NCI-H187 treated with DMSO at 0.1 percent for 48 hours (cell line): ENCODE measurements around the gene TIMM17A.
"Not testable (repeated sequence)": the region's sequence is repeated elsewhere in the genome, so short reads cannot be mapped to it uniquely, and the experiment has no call there.

ENCODE experiments used
- DNase-seq: peaks from one replicate; lab custom pipeline; 2025; lab: John Stamatoyannopoulos, UW

TIMM17A gene

GRCh38 chr1:201940316-201940715, 15.0 kb upstream of the TIMM17A start:
- not testable (repeated sequence) for DNase-seq

GRCh38 chr1:201941420-201942128, 13.7 kb upstream of the TIMM17A start:
- DNase-seq = no peak

DNA sequence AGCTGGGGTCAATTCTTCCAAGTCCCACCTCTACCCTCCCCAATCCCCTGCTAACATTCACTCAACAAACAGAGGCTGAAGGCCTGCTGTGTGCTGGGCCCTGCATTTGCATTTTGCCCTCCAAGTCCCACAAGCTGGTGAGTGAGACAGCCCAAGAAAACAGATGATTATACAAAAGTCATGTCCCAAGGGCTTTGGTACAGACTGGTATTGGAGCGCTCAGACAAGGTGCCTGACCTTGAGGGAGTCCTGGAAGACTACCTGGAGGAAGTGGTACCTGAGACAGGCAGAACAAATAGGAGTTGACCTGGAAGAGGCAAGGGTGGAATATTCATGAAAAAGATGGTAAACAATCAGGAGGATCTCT, 13.2 kb upstream of the TIMM17A start:
- DNase-seq = no peak

- DNase-seq = no peak
Measured at GRCh38 chr1:201944002-201944401, 11.3 kb upstream of the TIMM17A start.

- DNase-seq = no peak
Measured at GRCh38 chr1:201944639-201945038, 10.7 kb upstream of the TIMM17A start.

GRCh38 chr1:201945157-201945556, 10.1 kb upstream of the TIMM17A start:
- DNase-seq = no peak

DNA sequence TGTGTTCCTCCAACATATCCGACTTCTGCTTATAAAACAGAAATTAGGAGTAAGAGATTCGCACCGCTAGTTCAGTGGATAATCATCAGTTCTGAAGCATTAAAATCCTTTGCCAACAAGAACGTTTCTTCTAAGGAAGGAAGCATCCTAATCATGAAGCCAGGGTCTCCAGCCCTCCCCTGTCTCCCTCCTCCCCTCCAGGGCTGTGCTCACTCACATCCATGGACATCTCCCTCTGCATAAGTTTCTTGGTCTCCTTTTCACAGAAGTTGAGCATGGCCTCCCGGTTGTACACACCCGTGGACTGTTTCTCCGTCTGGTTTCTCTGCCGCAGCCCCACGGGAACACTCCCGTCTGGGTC, 9.5 kb upstream of the TIMM17A start:
- no peak for DNase-seq

DNA sequence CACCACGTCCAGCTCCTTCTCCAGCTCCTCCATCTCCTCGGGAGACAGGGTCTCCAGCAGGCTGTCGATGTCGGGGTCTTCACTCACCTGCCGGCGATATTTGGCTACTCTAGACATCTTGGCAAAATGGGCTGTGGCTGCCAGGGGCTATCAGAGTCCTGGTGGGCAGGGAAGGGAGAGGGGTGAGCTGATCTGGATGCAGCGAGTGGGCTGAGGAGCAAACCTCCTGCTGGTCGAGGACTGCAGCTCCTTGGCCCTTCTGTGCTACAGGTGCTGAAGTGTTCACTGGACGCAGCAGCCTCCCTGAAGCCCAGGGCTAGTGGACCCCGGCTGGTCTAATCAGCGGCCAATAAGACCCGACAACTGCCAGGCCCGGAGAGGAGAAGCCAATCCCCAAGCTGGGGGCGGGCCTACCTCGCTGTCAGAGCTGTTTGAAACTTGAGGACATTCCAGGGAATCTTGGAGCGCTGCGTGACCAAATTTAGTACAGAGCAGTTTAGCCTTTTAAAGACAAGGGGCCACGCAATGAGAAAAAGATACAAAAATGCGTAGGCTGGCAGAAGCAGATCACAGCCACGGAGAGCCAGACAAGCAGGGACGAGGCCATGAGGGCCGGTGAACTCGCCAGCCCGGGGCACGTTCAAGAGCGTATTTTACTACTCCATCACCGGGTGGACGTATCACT, 8.9 kb upstream of the TIMM17A start, which contains the start of gene LMOD1:
TSS of gene LMOD1 (minus strand) at position 325 of the 685 bp plus-strand sequence. CDS start at position 117, 208 bp downstream.
- DNase-seq = no peak

GRCh38 chr1:201947697-201948008, 7.7 kb upstream of the TIMM17A start:
- DNase-seq = no peak

DNA sequence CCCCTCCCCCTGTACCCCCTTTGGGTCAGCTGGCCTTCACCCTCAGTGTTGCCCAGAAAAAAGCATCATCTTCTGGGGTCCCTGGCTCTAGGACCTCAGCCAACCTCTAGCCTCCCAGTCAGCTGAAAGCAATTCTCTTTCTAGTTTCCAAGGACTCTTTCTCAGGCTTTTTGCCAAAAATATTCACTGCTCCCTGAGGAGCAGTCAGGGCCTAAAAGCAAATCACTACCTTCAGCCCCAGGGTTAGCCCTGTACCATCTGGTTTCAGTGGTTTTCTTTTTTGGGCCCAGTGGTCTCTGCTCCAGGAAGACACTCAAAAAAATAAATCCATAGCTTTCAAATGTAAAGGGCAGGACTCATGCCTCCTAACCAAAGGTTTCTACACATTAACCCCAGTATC, 5.8 kb upstream of the TIMM17A start:
- DNase-seq = no peak

GRCh38 chr1:201954263-201955008, 867 bp upstream of the TIMM17A start:
- no peak for DNase-seq

- no peak for DNase-seq
Measured at GRCh38 chr1:201955729-201956143, 433 bp downstream of the TIMM17A start.

DNA sequence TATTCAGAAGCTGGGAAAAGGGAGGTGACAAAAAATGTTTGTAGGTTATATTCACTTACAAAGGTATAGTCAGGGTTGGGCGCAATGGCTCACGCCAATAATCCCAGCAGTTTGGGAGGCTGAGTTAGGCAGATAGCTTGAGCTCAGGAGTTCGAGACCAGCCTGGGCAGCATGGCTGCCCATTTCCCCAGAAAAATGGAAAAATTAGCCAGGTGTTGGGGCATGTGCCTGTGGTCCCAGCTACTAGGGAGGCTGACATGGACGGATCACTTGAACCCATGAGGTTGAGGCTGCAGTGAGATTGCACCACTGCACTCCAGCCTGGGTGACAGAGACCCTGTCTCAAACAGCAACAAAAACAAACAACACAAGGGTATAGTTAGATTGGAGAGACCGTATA, 3.0 kb downstream of the TIMM17A start:
- DNase-seq = no peak

- not testable (repeated sequence) for DNase-seq
Measured at GRCh38 chr1:201962382-201962781, 7.1 kb downstream of the TIMM17A start.

- DNase-seq = no peak
Measured at GRCh38 chr1:201964261-201964660, 9.0 kb downstream of the TIMM17A start.

- no peak for DNase-seq
Measured at GRCh38 chr1:201966171-201966570, 10.9 kb downstream of the TIMM17A start.

GRCh38 chr1:201968202-201968925, 13.1 kb downstream of the TIMM17A start:
- DNase-seq = no peak

DNA sequence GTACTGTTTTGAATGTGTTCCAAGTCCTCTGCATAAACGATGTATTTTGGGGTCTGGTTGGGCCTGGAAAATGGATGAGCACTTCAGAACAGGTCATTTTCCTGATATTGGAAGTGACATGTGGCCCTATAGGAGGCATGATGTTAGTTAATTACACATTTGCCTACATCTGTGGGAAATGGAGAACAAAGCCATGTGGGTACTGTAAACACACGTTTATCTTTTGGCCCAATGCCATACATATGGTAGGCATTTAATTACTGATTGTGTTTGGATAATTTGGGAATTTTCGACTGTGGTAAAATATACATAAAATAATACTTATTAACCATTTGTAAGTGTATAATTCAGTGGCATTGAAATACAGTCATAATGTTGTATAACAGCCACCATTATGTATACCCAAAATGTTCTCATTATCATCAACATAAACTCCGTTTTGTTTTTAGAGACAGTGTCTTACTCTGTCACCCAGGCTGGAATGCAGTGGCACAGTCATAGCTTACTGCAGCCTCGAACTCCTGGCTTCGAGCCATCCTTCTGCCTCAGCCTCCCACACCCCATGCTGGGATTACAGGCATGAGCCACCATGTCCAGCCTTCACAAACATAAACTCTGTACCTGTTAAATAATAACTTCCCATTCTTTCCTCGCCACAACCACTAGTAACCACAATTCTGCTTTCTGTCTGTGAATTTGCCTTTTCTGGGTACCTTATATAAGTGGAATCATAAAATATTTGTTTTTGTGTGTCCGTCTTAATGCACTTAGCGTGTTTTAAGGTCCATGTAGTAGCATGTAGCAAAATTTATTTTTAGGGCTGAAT, 15.2 kb downstream of the TIMM17A start:
- no peak for DNase-seq

GRCh38 chr1:201982082-201982622, 26.8 kb downstream of the TIMM17A start:
- no peak for DNase-seq

- DNase-seq = peak; percentile 41
Measured at GRCh38 chr1:201982623-201983379, 27.5 kb downstream of the TIMM17A start, which contains the start of gene RNPEP. RNPEP (plus strand) TSS chr1:201982648; CDS start chr1:201982667, 19 bp downstream.
